ENCODE data around the gene SDK2.
A peak's percentile ranks its signal among the peaks of the same experiment; 100 is the strongest.

Gene SDK2

GRCh38 chr17:73533127-73533526 lies 111.1 kb downstream of the SDK2 start:
- DNase-seq = peak in 40 of 42 donors; percentile 11 to 85 (median 68)
- intact Hi-C loops (cut with DNase I) = no loop called here

- intact Hi-C loops (cut with DNase I) = no loop called here
- no peak for DNase-seq
Observed at GRCh38 chr17:73532421-73532901, 111.8 kb downstream of the SDK2 start.

GRCh38 chr17:73531158-73531557 lies 113.1 kb downstream of the SDK2 start:
- no peak for DNase-seq
- intact Hi-C loops (cut with DNase I) = no loop called here

- DNase-seq = no peak
- intact Hi-C loops (cut with DNase I) = no loop called here
Observed at GRCh38 chr17:73528679-73529078, 115.6 kb downstream of the SDK2 start.

- no peak for DNase-seq
- intact Hi-C loops (cut with DNase I) = no loop called here
Observed at GRCh38 chr17:73526952-73527351, 117.3 kb downstream of the SDK2 start.

- intact Hi-C loops (cut with DNase I) = no loop called here
- no peak for DNase-seq
Observed at GRCh38 chr17:73524941-73525679, 119.1 kb downstream of the SDK2 start.

GRCh38 chr17:73522696-73523095 lies 121.5 kb downstream of the SDK2 start:
- no peak for DNase-seq
- intact Hi-C loops (cut with DNase I) = no loop called here

GRCh38 chr17:73522107-73522506 lies 122.1 kb downstream of the SDK2 start:
- intact Hi-C loops (cut with DNase I) = no loop called here
- DNase-seq = no peak

GRCh38 chr17:73521376-73521775 lies 122.9 kb downstream of the SDK2 start:
- DNase-seq = no peak
- intact Hi-C loops (cut with DNase I) = no loop called here

- no peak for DNase-seq
Observed at GRCh38 chr17:73520369-73520761, 123.9 kb downstream of the SDK2 start.

GRCh38 chr17:73519714-73520368 lies 124.4 kb downstream of the SDK2 start:
- intact Hi-C loops (cut with DNase I) = no loop called here
- no peak for DNase-seq

More at GRCh38 chr17:73520369-73520761, 123.9 kb downstream of the SDK2 start:
- intact Hi-C loops (cut with DNase I) = no loop called here

GRCh38 chr17:73519011-73519410 lies 125.2 kb downstream of the SDK2 start:
- DNase-seq = no peak
- intact Hi-C loops (cut with DNase I) = no loop called here

GRCh38 chr17:73516431-73516830 lies 127.8 kb downstream of the SDK2 start:
- DNase-seq = peak in 1 of 42 donors; percentile 18
- intact Hi-C loops (cut with DNase I) = no loop called here

- intact Hi-C loops (cut with DNase I) = no loop called here
- no peak for DNase-seq
Observed at GRCh38 chr17:73514146-73514863, 129.9 kb downstream of the SDK2 start.

GRCh38 chr17:73513426-73513825 lies 130.8 kb downstream of the SDK2 start:
- intact Hi-C loops (cut with DNase I) = no loop called here
- peak in 27 of 42 donors; percentile 6 to 71 (median 34) for DNase-seq

GRCh38 chr17:73511719-73512115 lies 132.5 kb downstream of the SDK2 start:
- no peak for DNase-seq
- intact Hi-C loops (cut with DNase I) = no loop called here

GRCh38 chr17:73510981-73511718 lies 133.1 kb downstream of the SDK2 start:
- intact Hi-C loops (cut with DNase I) = no loop called here
- DNase-seq = peak in 23 of 42 donors; percentile 5 to 70 (median 27)

GRCh38 chr17:73508931-73509605 lies 135.2 kb downstream of the SDK2 start:
- intact Hi-C loops (cut with DNase I) = no loop called here

More at GRCh38 chr17:73508931-73509605, 135.2 kb downstream of the SDK2 start:
- no peak for DNase-seq

All from head of caudate nucleus (tissue), 42 donors.